ENCODE results near the gene GATD1.
A peak's percentile ranks its signal among the peaks of the same experiment; 100 is the strongest.

- peak; percentile 28 to 40 for TF ChIP-seq CTCF (conservative IDR thresholded peaks at IDR 0.05 in 1 of 2, IDR thresholded peaks at IDR 0.05 in 1 of 2; ENCODE audit: low read depth in 1 of 2, low read length in 2 of 2)
- no peak for TF ChIP-seq EZH2 (IDR thresholded peaks at IDR 0.05; ENCODE audit: low read length, missing control alignments)
Measured at GRCh38 chr11:765025-765801, 12.1 kb downstream of the GATD1 start.
